ENCODE measurements around the gene EGFLAM.

DNA sequence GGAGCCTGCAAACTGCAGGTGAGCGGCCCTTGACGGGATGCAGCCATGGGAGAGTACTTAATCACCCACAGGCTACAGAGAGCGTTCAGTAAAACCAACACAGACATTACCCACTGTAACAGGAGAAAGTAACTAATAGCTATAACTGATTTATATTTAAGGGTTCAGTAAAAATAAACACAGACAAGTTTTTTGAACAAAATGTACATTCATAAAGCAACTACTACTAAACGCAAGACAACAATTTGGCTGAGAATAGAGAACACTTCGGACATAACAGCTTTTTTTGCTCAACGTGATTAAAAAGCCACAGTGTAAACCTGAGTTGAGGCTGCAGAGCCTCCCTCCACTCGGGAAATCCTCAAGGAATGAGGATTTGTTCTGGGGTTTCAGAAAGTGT, 236.4 kb downstream of the EGFLAM start:
- no peak for TF ChIP-seq GABPA (tag; conservative IDR thresholded peaks at IDR 0.05; ENCODE audit: low read depth)
- no peak for TF ChIP-seq GTF2E2 (tag; IDR thresholded peaks at IDR 0.05)
- no peak for TF ChIP-seq ZNF408 (CRISPR knock-in tag; IDR thresholded peaks at IDR 0.05; ENCODE audit: low read depth)
- TF ChIP-seq, protein P1, sequence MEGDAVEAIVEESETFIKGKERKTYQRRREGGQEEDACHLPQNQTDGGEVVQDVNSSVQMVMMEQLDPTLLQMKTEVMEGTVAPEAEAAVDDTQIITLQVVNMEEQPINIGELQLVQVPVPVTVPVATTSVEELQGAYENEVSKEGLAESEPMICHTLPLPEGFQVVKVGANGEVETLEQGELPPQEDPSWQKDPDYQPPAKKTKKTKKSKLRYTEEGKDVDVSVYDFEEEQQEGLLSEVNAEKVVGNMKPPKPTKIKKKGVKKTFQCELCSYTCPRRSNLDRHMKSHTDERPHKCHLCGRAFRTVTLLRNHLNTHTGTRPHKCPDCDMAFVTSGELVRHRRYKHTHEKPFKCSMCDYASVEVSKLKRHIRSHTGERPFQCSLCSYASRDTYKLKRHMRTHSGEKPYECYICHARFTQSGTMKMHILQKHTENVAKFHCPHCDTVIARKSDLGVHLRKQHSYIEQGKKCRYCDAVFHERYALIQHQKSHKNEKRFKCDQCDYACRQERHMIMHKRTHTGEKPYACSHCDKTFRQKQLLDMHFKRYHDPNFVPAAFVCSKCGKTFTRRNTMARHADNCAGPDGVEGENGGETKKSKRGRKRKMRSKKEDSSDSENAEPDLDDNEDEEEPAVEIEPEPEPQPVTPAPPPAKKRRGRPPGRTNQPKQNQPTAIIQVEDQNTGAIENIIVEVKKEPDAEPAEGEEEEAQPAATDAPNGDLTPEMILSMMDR (IDR thresholded peaks at IDR 0.05 in 2 of 3, conservative IDR thresholded peaks at IDR 0.05 in 1 of 3; ENCODE audit: insufficient read depth in 2 of 3, low read depth in 1 of 3, low read length in 3 of 3) = no peak
- no peak for TF ChIP-seq CREB1 (IDR thresholded peaks at IDR 0.05)
- no peak for TF ChIP-seq CREB1 (CRISPR knock-in tag; IDR thresholded peaks at IDR 0.05)
- TF ChIP-seq PHTF2 (CRISPR knock-in tag; IDR thresholded peaks at IDR 0.05) = no peak
- no peak for TF ChIP-seq TAF1 (IDR thresholded peaks at IDR 0.05; ENCODE audit: control insufficient read depth, extremely low read depth, insufficient read depth, low read length, severe bottlenecking)
- no peak for TF ChIP-seq TARDBP (IDR thresholded peaks at IDR 0.05)
- TF ChIP-seq CBX1 (IDR thresholded peaks at IDR 0.05; ENCODE audit: low read depth) = no peak
- TF ChIP-seq ZNF282 (CRISPR knock-in tag; IDR thresholded peaks at IDR 0.05) = no peak
- TF ChIP-seq, protein P2, sequence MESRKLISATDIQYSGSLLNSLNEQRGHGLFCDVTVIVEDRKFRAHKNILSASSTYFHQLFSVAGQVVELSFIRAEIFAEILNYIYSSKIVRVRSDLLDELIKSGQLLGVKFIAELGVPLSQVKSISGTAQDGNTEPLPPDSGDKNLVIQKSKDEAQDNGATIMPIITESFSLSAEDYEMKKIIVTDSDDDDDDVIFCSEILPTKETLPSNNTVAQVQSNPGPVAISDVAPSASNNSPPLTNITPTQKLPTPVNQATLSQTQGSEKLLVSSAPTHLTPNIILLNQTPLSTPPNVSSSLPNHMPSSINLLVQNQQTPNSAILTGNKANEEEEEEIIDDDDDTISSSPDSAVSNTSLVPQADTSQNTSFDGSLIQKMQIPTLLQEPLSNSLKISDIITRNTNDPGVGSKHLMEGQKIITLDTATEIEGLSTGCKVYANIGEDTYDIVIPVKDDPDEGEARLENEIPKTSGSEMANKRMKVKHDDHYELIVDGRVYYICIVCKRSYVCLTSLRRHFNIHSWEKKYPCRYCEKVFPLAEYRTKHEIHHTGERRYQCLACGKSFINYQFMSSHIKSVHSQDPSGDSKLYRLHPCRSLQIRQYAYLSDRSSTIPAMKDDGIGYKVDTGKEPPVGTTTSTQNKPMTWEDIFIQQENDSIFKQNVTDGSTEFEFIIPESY (CRISPR knock-in tag; IDR thresholded peaks at IDR 0.05) = no peak
- no peak for TF ChIP-seq HDAC2 (IDR thresholded peaks at IDR 0.05)

Measured in K562 (cell line).